HFFc6 (cell line): Measurements from ENCODE around the gene AOX1. TPM values are rescaled to one million over a fixed set of nuclear protein-coding genes. Genes with fewer than 3 reads are reported as not detected.
"Not testable (repeated sequence)": the region's sequence is repeated elsewhere in the genome, so short reads cannot be mapped to it uniquely, and the experiment has no call there.

Experiments used
- DNase-seq: peaks from one replicate; pipeline ENCODE4 v3.0.0-alpha.2; 2018
- H3K27ac Mint-ChIP-seq: 2 replicates; pipeline ENCODE4 v1.8.0; 2020; ENCODE audit warnings: mild to moderate bottlenecking, mixed read lengths
- H3K27me3 Mint-ChIP-seq: 2 replicates; pipeline ENCODE4 v1.8.0; 2021; ENCODE audit warnings: mild to moderate bottlenecking, moderate library complexity, mixed read lengths; ENCODE audit not compliant: insufficient read depth
- H3K36me3 Mint-ChIP-seq: 2 replicates; pipeline ENCODE4 v1.8.0; 2021; ENCODE audit warnings: low read depth, mixed read lengths
- H3K4me1 Mint-ChIP-seq: 2 replicates; pipeline ENCODE4 v1.8.0; 2020; ENCODE audit warnings: low read depth, mixed read lengths
- H3K4me3 Mint-ChIP-seq: 2 replicates; pipeline ENCODE4 v1.8.0; 2020; ENCODE audit warnings: mild to moderate bottlenecking, moderate library complexity, mixed read lengths
- H3K9me3 Mint-ChIP-seq: 2 replicates; pipeline ENCODE4 v1.8.0; 2020; ENCODE audit warnings: mild to moderate bottlenecking, mixed read lengths
- CTCF ChIP-seq: fragments of 200-600 bp; sonication (generic); IDR thresholded peaks from 2 replicates; pipeline ENCODE4 v1.5.0; 2021; ENCODE audit warnings: antibody characterized with exemption, mild to moderate bottlenecking
- total RNA-seq, 6 experiments: library from RNA; stranded (reverse); fragmentation: NEBNext Ultra II Directional; extraction: Animal tissue kit (Norgen Biotek cat#: 25700); gene quantifications; 2 replicates in 1 of 6; 3 replicates in 5 of 6; pipeline ENCODE4 v1.2.3, GENCODE V29; 2021

Gene AOX1
- total RNA-seq, 6 experiments from 2014 or later, result 46.7 to 71.7 (median 62.1) TPM

GRCh38 chr2:200602584-200602983 lies 16.8 kb downstream of the AOX1 start:
- Mint-ChIP-seq H3K4me1 (peaks cover 66% of the 10 kb centered on the region), H3K4me3 (no peak overlapping the region), H3K27me3 (no peaks in the 10 kb centered on the region; the same call in 1 of the 2 replicates)

GRCh38 chr2:200603972-200604371 lies 18.2 kb downstream of the AOX1 start:
- Mint-ChIP-seq H3K9me3 (peaks cover 19% of the 10 kb centered on the region), H3K36me3 (peaks cover 38% of the 10 kb centered on the region), H3K27me3 (no peaks in the 10 kb centered on the region), H3K4me3 (peak overlapping the region; percentile 71), H3K27ac (peak overlapping the region; percentile 84), H3K4me1 (peaks cover 79% of the 10 kb centered on the region)
- TF ChIP-seq CTCF, result no peak
- DNase-seq, result peak; percentile 60

More at GRCh38 chr2:200602584-200602983, 16.8 kb downstream of the AOX1 start:
- no peak overlapping the region for H3K27ac Mint-ChIP-seq
- H3K9me3 Mint-ChIP-seq, result peaks cover 16% of the 10 kb centered on the region
- TF ChIP-seq CTCF, result no peak
- peaks cover 32% of the 10 kb centered on the region for H3K36me3 Mint-ChIP-seq
- DNase-seq, result no peak

- no peak for TF ChIP-seq CTCF
- Mint-ChIP-seq H3K4me3 (peak overlapping the region; percentile 71), H3K4me1 (peaks cover 86% of the 10 kb centered on the region), H3K27ac (peak overlapping the region; percentile 84), H3K27me3 (no peaks in the 10 kb centered on the region), H3K36me3 (peaks cover 38% of the 10 kb centered on the region), H3K9me3 (peaks cover 19% of the 10 kb centered on the region)
- DNase-seq, result no peak
These were observed 18.9 kb downstream of the AOX1 start for GRCh38 chr2:200604571-200605255.

- no peak for TF ChIP-seq CTCF
- Mint-ChIP-seq H3K36me3 (peaks cover 51% of the 10 kb centered on the region), H3K27me3 (no peaks in the 10 kb centered on the region), H3K4me3 (peak overlapping the region; percentile 77; the same call in 1 of the 2 replicates), H3K4me1 (peaks cover 86% of the 10 kb centered on the region), H3K27ac (peak overlapping the region; percentile 82), H3K9me3 (peaks cover 19% of the 10 kb centered on the region)
- no peak for DNase-seq
These were observed 22.7 kb downstream of the AOX1 start for GRCh38 chr2:200608341-200609027.

- Mint-ChIP-seq H3K9me3 (peaks cover 19% of the 10 kb centered on the region), H3K36me3 (peaks cover 58% of the 10 kb centered on the region), H3K27ac (peak overlapping the region; percentile 82), H3K4me3 (peak overlapping the region; percentile 77), H3K4me1 (peaks cover 86% of the 10 kb centered on the region), H3K27me3 (no peaks in the 10 kb centered on the region)
- DNase-seq, result peak; percentile 89
- TF ChIP-seq CTCF, result no peak
These were observed 23.3 kb downstream of the AOX1 start for GRCh38 chr2:200609028-200609614.

- Mint-ChIP-seq H3K4me3 (peak overlapping the region; percentile 77), H3K9me3 (peaks cover 19% of the 10 kb centered on the region), H3K4me1 (peaks cover 86% of the 10 kb centered on the region), H3K27ac (peak overlapping the region; percentile 82), H3K36me3 (peaks cover 67% of the 10 kb centered on the region)
- not testable (repeated sequence) for DNase-seq, H3K27me3 Mint-ChIP-seq
These were observed 24.4 kb downstream of the AOX1 start for GRCh38 chr2:200610217-200610616.
